ENCODE results near the gene MCTP2.

- TF ChIP-seq CTCF (conservative IDR thresholded peaks at IDR 0.05; ENCODE audit: low read depth, low read length) (no peak), EZH2 (IDR thresholded peaks at IDR 0.05; ENCODE audit: borderline replicate concordance, low read depth, low read length, poor library complexity, severe bottlenecking) (no peak)
Observed at GRCh38 chr15:94253742-94254141, 22.4 kb downstream of the MCTP2 start.
